ENCODE measurements around the gene STK11.

GRCh38 chr19:1211494-1212234 is 6.1 kb downstream of the STK11 start:
- TF ChIP-seq HDGF (IDR thresholded peaks at IDR 0.05; ENCODE audit: borderline replicate concordance) (no peak), FOXK2 (IDR thresholded peaks at IDR 0.05) (no peak), SP1 (IDR thresholded peaks at IDR 0.05) (no peak), SUZ12 (IDR thresholded peaks at IDR 0.05) (no peak), FOXA1 (IDR thresholded peaks at IDR 0.05) (no peak), FOXM1 (IDR thresholded peaks at IDR 0.05; ENCODE audit: borderline replicate concordance) (no peak), BHLHE40 (IDR thresholded peaks at IDR 0.05; ENCODE audit: borderline replicate concordance) (no peak), TARDBP (IDR thresholded peaks at IDR 0.05) (no peak), NFRKB (IDR thresholded peaks at IDR 0.05) (no peak)

Data from HEK293T (cell line).